Measurements from ENCODE around the gene CST11.

DNA sequence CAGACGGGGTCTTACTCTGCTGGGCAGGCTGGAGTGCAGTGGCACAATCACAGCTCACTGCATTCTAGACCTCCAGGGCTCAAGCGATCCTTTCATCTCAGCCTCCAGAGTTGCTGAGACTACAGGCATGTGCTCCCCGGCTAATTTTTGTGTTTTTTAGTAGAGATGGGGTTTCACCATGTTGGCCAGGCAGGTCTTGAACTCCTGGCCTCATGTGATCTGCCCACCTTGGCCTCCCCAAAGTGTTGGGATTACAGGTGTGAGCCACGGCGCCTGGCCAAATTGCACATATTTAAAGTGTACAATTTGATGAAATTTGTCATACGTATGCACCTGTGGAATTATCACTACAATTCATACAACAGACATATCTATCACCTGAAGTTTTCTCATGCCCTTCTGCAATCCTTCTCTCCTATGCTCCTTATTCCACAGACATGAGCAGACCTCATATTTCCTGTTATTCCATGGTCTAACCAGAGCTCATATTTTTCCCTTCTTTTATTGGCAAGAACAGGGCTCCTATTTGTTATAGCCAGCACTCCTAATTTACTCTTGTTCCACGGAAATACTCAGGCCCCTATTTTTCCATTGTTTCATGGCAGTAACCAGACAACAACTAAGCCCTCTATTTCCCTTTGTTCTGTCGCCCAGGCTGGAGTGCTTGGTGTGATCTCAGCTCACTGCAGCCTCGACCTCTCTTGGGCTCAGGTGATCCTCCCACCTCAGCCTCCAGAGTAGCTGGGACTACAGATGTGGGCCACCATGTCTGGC is 15.4 kb downstream of the CST11 start:
- TF ChIP-seq, protein P1, sequence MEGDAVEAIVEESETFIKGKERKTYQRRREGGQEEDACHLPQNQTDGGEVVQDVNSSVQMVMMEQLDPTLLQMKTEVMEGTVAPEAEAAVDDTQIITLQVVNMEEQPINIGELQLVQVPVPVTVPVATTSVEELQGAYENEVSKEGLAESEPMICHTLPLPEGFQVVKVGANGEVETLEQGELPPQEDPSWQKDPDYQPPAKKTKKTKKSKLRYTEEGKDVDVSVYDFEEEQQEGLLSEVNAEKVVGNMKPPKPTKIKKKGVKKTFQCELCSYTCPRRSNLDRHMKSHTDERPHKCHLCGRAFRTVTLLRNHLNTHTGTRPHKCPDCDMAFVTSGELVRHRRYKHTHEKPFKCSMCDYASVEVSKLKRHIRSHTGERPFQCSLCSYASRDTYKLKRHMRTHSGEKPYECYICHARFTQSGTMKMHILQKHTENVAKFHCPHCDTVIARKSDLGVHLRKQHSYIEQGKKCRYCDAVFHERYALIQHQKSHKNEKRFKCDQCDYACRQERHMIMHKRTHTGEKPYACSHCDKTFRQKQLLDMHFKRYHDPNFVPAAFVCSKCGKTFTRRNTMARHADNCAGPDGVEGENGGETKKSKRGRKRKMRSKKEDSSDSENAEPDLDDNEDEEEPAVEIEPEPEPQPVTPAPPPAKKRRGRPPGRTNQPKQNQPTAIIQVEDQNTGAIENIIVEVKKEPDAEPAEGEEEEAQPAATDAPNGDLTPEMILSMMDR (IDR thresholded peaks at IDR 0.05), result no peak
- no peak for TF ChIP-seq POLR2A (IDR thresholded peaks at IDR 0.05)

Measured in esophagus squamous epithelium (tissue), 4 donors.